Liver (tissue), 9 donors: ENCODE measurements around the gene NR1D2. TPM values are rescaled to one million over a fixed set of nuclear protein-coding genes. Genes with fewer than 3 reads are reported as not detected.

ENCODE experiments used
- DNase-seq: peaks from one replicate; pipeline ENCODE4 v3.0.0-alpha.2; 2017; ENCODE audit warnings: low spot score
- H3K27ac ChIP-seq, 2 donors: one replicate each; pipeline ENCODE4 v1.7.0; 2013; ENCODE audit warnings: inconsistent platforms in 2 of 2, low read length in 2 of 2, control low read depth in 1 of 2, low read depth in 1 of 2, mild to moderate bottlenecking in 1 of 2
- H3K27me3 ChIP-seq, 4 donors: one replicate each; pipeline versions ENCODE4 v1.6.1 to v1.7.0; 2013; ENCODE audit warnings: low read length in 3 of 4, inconsistent platforms in 1 of 4, mild to moderate bottlenecking in 1 of 4, moderate library complexity in 1 of 4; ENCODE audit not compliant: control insufficient read depth in 4 of 4, insufficient read depth in 4 of 4
- H3K36me3 ChIP-seq, 4 donors: one replicate each; pipeline versions ENCODE4 v1.6.1 to v1.7.0; 2013; ENCODE audit warnings: low read length in 3 of 4, mild to moderate bottlenecking in 3 of 4, low read depth in 1 of 4, moderate library complexity in 1 of 4; ENCODE audit not compliant: control insufficient read depth in 4 of 4, insufficient read depth in 3 of 4
- H3K4me1 ChIP-seq, 4 donors: one replicate each; pipeline versions ENCODE4 v1.6.1 to v1.7.0; 2013; ENCODE audit warnings: low read length in 3 of 4, mild to moderate bottlenecking in 3 of 4, moderate library complexity in 1 of 4; ENCODE audit not compliant: control insufficient read depth in 4 of 4, insufficient read depth in 4 of 4
- H3K4me3 ChIP-seq, 3 donors: one replicate each; pipeline versions ENCODE4 v1.6.1 to v1.7.0; 2013; ENCODE audit warnings: low read length in 3 of 3, control low read depth in 1 of 3, low read depth in 1 of 3, mild to moderate bottlenecking in 1 of 3
- H3K9ac ChIP-seq, 2 donors: one replicate each; pipeline ENCODE4 v1.7.0; 2013; ENCODE audit warnings: low read length in 2 of 2, mild to moderate bottlenecking in 2 of 2, moderate library complexity in 2 of 2, control low read depth in 1 of 2, low read depth in 1 of 2
- H3K9me3 ChIP-seq, 4 donors: one replicate each; pipeline versions ENCODE4 v1.6.1 to v1.7.0; 2013; ENCODE audit warnings: low read length in 3 of 4; ENCODE audit not compliant: control insufficient read depth in 4 of 4
- EGR1 ChIP-seq, 2 donors: IDR thresholded peaks; 2 replicates each; pipeline ENCODE4 v1.6.1; 2016 to 2018; ENCODE audit warnings: antibody characterized with exemption in 2 of 2, low read depth in 2 of 2
- FOXA1 ChIP-seq: IDR thresholded peaks from 2 replicates; pipeline ENCODE4 v1.6.1; 2016; ENCODE audit warnings: antibody characterized with exemption
- FOXA2 ChIP-seq: IDR thresholded peaks from 2 replicates; pipeline ENCODE4 v1.6.1; 2016; ENCODE audit warnings: antibody characterized with exemption
- GABPA ChIP-seq, 2 donors: IDR thresholded peaks in 1 of 2; conservative IDR thresholded peaks in 1 of 2; 2 replicates each; pipeline ENCODE4 v1.6.1; 2016; ENCODE audit warnings: antibody characterized with exemption in 2 of 2, mild to moderate bottlenecking in 1 of 2, moderate library complexity in 1 of 2
- HNF4A ChIP-seq, 2 donors: conservative IDR thresholded peaks; 2 replicates each; pipeline ENCODE4 v1.6.1; 2016; ENCODE audit warnings: antibody characterized with exemption in 2 of 2, mild to moderate bottlenecking in 2 of 2
- HNF4G ChIP-seq: IDR thresholded peaks from 2 replicates; pipeline ENCODE4 v1.6.1; 2016; ENCODE audit warnings: antibody characterized with exemption
- JUND ChIP-seq, 2 donors: IDR thresholded peaks; 2 replicates each; pipeline ENCODE4 v1.6.1; 2016; ENCODE audit warnings: antibody characterized with exemption in 2 of 2
- NR2F2 ChIP-seq: IDR thresholded peaks from 2 replicates; pipeline ENCODE4 v1.6.1; 2016; ENCODE audit warnings: antibody characterized with exemption
- RAD21 ChIP-seq, 2 donors: IDR thresholded peaks; 2 replicates each; pipeline ENCODE4 v1.6.1; 2016; ENCODE audit warnings: antibody characterized with exemption in 2 of 2, mild to moderate bottlenecking in 2 of 2
- RXRA ChIP-seq, 2 donors: IDR thresholded peaks; 2 replicates each; pipeline ENCODE4 v1.6.1; 2017 to 2018; ENCODE audit warnings: antibody characterized with exemption in 2 of 2, mild to moderate bottlenecking in 1 of 2
- SP1 ChIP-seq: IDR thresholded peaks from 2 replicates; pipeline ENCODE4 v1.6.1; 2018; ENCODE audit warnings: antibody characterized with exemption, mild to moderate bottlenecking
- TAF1 ChIP-seq: conservative IDR thresholded peaks from 2 replicates; pipeline ENCODE4 v1.6.1; 2016; ENCODE audit warnings: antibody characterized with exemption, mild to moderate bottlenecking
- YY1 ChIP-seq: IDR thresholded peaks from 2 replicates; pipeline ENCODE4 v1.6.1; 2016; ENCODE audit warnings: antibody characterized with exemption, mild to moderate bottlenecking
- WGBS: extraction: QIAGEN DNeasy Blood & Tissue Kit; methylation state at CpG from one replicate; pipeline ENCODE4 v1.1.7; 2013; 5-methylcytosine and 5-hydroxymethylcytosine counted together
- polyA plus RNA-seq, 2 donors: library from polyadenylated mRNA; stranded (reverse) in 1 of 2; unstranded in 1 of 2; fragments of 200-250 nt in 1 of 2; fragments of >200 nt in 1 of 2; fragmentation: Nextera tagmentation in 1 of 2; extraction: Ambion mirVana in 1 of 2; gene quantifications; one replicate each; pipeline versions ENCODE4 v1.2.1 to v1.2.3, GENCODE V29; 2013 to 2015
- total RNA-seq, 2 donors: library from RNA; depleted of rRNA; stranded (reverse); fragments of >200 nt; gene quantifications; one replicate each; pipeline ENCODE4 v1.2.3, GENCODE V29; 2014
- TF ChIP-seq, protein P1 (sequence below): fragments of 150-350 bp; IDR thresholded peaks from 2 replicates; pipeline ENCODE4 v1.5.1; 2017; ENCODE audit warnings: improper control_type of control experiment, low read depth, low read length; ENCODE audit not compliant: missing input control
- TF ChIP-seq, protein P2 (sequence below): IDR thresholded peaks from 2 replicates; pipeline ENCODE4 v1.6.1; 2016; ENCODE audit warnings: antibody characterized with exemption, mild to moderate bottlenecking
- TF ChIP-seq, protein P3 (sequence below): IDR thresholded peaks from 2 replicates; pipeline ENCODE4 v1.6.1; 2016; ENCODE audit warnings: antibody characterized with exemption
- TF ChIP-seq, protein P4 (sequence below): IDR thresholded peaks from 2 replicates; pipeline ENCODE4 v1.6.1; 2016; ENCODE audit warnings: antibody characterized with exemption
- TF ChIP-seq, protein P5 (sequence below): IDR thresholded peaks from 2 replicates; pipeline ENCODE4 v1.6.1; 2016; ENCODE audit warnings: antibody characterized with exemption
- donor health status: healthy.
- donor health status: healthy.
- donor health status: healthy.
- donor health status: healthy.
- donor health status: healthy.

The NR1D2 gene
- total and polyA plus RNA-seq, 4 donors = 7.3 to 25.5 (median 9.2) TPM

DNA sequence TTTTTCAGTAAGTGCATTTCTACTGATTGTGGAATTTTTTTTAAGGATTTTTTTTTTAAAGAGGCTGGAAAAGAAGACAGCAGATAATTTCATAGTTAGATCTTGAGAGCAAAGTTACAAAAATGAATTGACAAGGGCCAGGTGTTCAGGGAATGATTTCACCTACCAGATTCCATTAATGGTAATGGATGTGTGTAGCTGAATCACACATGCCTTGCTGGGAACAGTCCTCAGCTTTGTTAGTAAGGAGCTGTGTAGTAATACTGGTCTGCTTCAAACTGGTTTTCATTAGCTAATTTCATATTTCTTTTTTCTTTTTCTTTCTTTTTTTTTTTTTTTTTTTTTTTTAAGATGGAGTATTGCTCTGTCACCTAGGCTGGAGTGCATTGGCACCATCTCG is 16.0 kb downstream of the NR1D2 start:
- Histone ChIP-seq H3K27ac (no peak overlapping the region), H3K36me3 (peaks cover 7 to 62% (median 24%) of the 10 kb centered on the region in 4 donors), H3K27me3 (no peaks in the 10 kb centered on the region), H3K9me3 (no peaks in the 10 kb centered on the region), H3K9ac (no peak overlapping the region), H3K4me3 (no peak overlapping the region), H3K4me1 (no peaks in the 10 kb centered on the region)
- WGBS = 97% methylated on average over 1 of the region's 1 CpG
- TF ChIP-seq RXRA (IDR thresholded peaks at IDR 0.05) = no peak
- TF ChIP-seq, protein P1, sequence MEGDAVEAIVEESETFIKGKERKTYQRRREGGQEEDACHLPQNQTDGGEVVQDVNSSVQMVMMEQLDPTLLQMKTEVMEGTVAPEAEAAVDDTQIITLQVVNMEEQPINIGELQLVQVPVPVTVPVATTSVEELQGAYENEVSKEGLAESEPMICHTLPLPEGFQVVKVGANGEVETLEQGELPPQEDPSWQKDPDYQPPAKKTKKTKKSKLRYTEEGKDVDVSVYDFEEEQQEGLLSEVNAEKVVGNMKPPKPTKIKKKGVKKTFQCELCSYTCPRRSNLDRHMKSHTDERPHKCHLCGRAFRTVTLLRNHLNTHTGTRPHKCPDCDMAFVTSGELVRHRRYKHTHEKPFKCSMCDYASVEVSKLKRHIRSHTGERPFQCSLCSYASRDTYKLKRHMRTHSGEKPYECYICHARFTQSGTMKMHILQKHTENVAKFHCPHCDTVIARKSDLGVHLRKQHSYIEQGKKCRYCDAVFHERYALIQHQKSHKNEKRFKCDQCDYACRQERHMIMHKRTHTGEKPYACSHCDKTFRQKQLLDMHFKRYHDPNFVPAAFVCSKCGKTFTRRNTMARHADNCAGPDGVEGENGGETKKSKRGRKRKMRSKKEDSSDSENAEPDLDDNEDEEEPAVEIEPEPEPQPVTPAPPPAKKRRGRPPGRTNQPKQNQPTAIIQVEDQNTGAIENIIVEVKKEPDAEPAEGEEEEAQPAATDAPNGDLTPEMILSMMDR = no peak
- TF ChIP-seq GABPA (IDR thresholded peaks at IDR 0.05 in 1 of 2, conservative IDR thresholded peaks at IDR 0.05 in 1 of 2) = no peak
- no peak for TF ChIP-seq HNF4G
- no peak for TF ChIP-seq RAD21 (IDR thresholded peaks at IDR 0.05)
- no peak for TF ChIP-seq TAF1
- TF ChIP-seq JUND (IDR thresholded peaks at IDR 0.05) = no peak
- TF ChIP-seq, protein P2, sequence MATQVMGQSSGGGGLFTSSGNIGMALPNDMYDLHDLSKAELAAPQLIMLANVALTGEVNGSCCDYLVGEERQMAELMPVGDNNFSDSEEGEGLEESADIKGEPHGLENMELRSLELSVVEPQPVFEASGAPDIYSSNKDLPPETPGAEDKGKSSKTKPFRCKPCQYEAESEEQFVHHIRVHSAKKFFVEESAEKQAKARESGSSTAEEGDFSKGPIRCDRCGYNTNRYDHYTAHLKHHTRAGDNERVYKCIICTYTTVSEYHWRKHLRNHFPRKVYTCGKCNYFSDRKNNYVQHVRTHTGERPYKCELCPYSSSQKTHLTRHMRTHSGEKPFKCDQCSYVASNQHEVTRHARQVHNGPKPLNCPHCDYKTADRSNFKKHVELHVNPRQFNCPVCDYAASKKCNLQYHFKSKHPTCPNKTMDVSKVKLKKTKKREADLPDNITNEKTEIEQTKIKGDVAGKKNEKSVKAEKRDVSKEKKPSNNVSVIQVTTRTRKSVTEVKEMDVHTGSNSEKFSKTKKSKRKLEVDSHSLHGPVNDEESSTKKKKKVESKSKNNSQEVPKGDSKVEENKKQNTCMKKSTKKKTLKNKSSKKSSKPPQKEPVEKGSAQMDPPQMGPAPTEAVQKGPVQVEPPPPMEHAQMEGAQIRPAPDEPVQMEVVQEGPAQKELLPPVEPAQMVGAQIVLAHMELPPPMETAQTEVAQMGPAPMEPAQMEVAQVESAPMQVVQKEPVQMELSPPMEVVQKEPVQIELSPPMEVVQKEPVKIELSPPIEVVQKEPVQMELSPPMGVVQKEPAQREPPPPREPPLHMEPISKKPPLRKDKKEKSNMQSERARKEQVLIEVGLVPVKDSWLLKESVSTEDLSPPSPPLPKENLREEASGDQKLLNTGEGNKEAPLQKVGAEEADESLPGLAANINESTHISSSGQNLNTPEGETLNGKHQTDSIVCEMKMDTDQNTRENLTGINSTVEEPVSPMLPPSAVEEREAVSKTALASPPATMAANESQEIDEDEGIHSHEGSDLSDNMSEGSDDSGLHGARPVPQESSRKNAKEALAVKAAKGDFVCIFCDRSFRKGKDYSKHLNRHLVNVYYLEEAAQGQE = no peak
- TF ChIP-seq, protein P3, sequence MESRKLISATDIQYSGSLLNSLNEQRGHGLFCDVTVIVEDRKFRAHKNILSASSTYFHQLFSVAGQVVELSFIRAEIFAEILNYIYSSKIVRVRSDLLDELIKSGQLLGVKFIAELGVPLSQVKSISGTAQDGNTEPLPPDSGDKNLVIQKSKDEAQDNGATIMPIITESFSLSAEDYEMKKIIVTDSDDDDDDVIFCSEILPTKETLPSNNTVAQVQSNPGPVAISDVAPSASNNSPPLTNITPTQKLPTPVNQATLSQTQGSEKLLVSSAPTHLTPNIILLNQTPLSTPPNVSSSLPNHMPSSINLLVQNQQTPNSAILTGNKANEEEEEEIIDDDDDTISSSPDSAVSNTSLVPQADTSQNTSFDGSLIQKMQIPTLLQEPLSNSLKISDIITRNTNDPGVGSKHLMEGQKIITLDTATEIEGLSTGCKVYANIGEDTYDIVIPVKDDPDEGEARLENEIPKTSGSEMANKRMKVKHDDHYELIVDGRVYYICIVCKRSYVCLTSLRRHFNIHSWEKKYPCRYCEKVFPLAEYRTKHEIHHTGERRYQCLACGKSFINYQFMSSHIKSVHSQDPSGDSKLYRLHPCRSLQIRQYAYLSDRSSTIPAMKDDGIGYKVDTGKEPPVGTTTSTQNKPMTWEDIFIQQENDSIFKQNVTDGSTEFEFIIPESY = no peak
- TF ChIP-seq SP1 = no peak
- TF ChIP-seq NR2F2 = no peak
- no peak for TF ChIP-seq YY1
- TF ChIP-seq FOXA2 = no peak
- TF ChIP-seq, protein P4, sequence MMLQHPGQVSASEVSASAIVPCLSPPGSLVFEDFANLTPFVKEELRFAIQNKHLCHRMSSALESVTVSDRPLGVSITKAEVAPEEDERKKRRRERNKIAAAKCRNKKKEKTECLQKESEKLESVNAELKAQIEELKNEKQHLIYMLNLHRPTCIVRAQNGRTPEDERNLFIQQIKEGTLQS = no peak
- no peak for TF ChIP-seq EGR1 (IDR thresholded peaks at IDR 0.05; ENCODE audit: low read depth in 2 of 2)
- TF ChIP-seq, protein P5, sequence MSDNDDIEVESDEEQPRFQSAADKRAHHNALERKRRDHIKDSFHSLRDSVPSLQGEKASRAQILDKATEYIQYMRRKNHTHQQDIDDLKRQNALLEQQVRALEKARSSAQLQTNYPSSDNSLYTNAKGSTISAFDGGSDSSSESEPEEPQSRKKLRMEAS = no peak
- no peak for DNase-seq

DNA sequence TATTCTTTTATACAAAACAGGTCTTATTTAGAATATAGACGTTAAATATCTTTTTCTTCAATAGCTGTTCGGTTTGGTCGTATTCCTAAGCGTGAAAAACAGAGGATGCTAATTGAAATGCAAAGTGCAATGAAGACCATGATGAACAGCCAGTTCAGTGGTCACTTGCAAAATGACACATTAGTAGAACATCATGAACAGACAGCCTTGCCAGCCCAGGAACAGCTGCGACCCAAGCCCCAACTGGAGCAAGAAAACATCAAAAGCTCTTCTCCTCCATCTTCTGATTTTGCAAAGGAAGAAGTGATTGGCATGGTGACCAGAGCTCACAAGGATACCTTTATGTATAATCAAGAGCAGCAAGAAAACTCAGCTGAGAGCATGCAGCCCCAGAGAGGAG is 16.8 kb downstream of the NR1D2 start:
- DNase-seq = no peak
- Histone ChIP-seq H3K27ac (no peak overlapping the region), H3K27me3 (no peaks in the 10 kb centered on the region), H3K4me1 (no peaks in the 10 kb centered on the region), H3K4me3 (no peak overlapping the region), H3K9me3 (no peaks in the 10 kb centered on the region), H3K9ac (no peak overlapping the region), H3K36me3 (peaks cover 8 to 54% (median 24%) of the 10 kb centered on the region in 4 donors)
- 97% methylated on average over 5 of the region's 5 CpGs for WGBS
- no peak for TF ChIP-seq EGR1 (IDR thresholded peaks at IDR 0.05; ENCODE audit: low read depth in 2 of 2)
- no peak for TF ChIP-seq JUND (IDR thresholded peaks at IDR 0.05)
- TF ChIP-seq, protein P3 = no peak
- no peak for TF ChIP-seq FOXA1
- no peak for TF ChIP-seq HNF4G
- TF ChIP-seq, protein P2 = no peak
- no peak for TF ChIP-seq RXRA (IDR thresholded peaks at IDR 0.05)
- TF ChIP-seq SP1 = no peak
- TF ChIP-seq, protein P5 = no peak
- no peak for TF ChIP-seq GABPA (IDR thresholded peaks at IDR 0.05 in 1 of 2, conservative IDR thresholded peaks at IDR 0.05 in 1 of 2)
- no peak for TF ChIP-seq HNF4A (conservative IDR thresholded peaks at IDR 0.05)
- no peak for TF ChIP-seq FOXA2
- TF ChIP-seq YY1 = no peak
- no peak for TF ChIP-seq TAF1
